SJCRH30 (cell line): ENCODE data around the gene MROH9. TPM values are rescaled to one million over a fixed set of nuclear protein-coding genes. Genes with fewer than 3 reads are reported as not detected.
A peak's percentile ranks its signal among the peaks of the same experiment; 100 is the strongest.
"Not testable (repeated sequence)": the region's sequence is repeated elsewhere in the genome, so short reads cannot be mapped to it uniquely, and the experiment has no call there.

Experiments
- DNase-seq, 2 experiments: peaks; one replicate each; pipeline ENCODE4 v3.0.0-alpha.2; 2015 to 2020
- H3K27ac ChIP-seq: fragments of 250-450 bp; sonication (Bioruptor Pico); 2 replicates; pipeline ENCODE4 v1.5.1; 2020; ENCODE audit warnings: mild to moderate bottlenecking, moderate library complexity
- H3K27me3 ChIP-seq: fragments of 250-450 bp; sonication (Bioruptor Pico); 2 replicates; pipeline ENCODE4 v1.5.1; 2020; ENCODE audit warnings: mild to moderate bottlenecking, moderate library complexity
- H3K36me3 ChIP-seq: fragments of 250-450 bp; sonication (Bioruptor Pico); 2 replicates; pipeline ENCODE4 v1.5.1; 2020; ENCODE audit warnings: mild to moderate bottlenecking, moderate library complexity
- H3K4me1 ChIP-seq: fragments of 250-450 bp; sonication (Bioruptor Pico); 2 replicates; pipeline ENCODE4 v1.5.1; 2020; ENCODE audit warnings: mild to moderate bottlenecking, moderate library complexity
- H3K4me3 ChIP-seq: fragments of 250-450 bp; sonication (Bioruptor Pico); 2 replicates; pipeline ENCODE4 v1.5.1; 2020; ENCODE audit warnings: mild to moderate bottlenecking, moderate library complexity
- H3K9me3 ChIP-seq: fragments of 250-450 bp; sonication (Bioruptor Pico); replicated peaks from 2 replicates; pipeline ENCODE4 v1.5.1; 2020; ENCODE audit warnings: mild to moderate bottlenecking, moderate library complexity
- total RNA-seq: library from RNA; depleted of rRNA; stranded (reverse); fragments of >200 nt; shearing (Covaris generic); gene quantifications from 2 replicates; pipeline ENCODE4 v1.2.3, GENCODE V29; 2014

Gene MROH9
- total RNA-seq, 1 experiment from 2014 or later: not detected

DNA sequence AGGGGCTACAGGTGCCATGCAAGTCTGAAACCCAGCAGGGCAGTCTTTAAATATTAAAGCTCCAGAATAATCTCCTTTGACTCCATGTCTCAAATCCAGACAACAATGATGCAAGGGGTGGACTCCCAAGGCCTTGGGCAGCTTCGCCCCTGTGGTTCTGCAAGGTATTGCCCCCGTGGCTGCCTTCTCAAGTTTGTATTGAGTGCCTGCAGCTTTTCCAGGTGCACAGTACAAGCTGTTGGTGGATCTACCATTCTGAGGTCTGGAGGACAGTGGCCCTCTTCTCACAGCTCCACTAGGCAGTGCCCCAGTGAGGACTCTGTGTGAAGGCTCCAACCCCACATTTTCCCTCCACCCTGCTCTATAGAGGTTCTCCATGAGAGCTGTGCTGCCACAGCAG lies 3.7 kb upstream of the MROH9 start:
- Histone ChIP-seq H3K9me3 (no peaks in the 10 kb centered on the region), H3K4me3 (no peak overlapping the region), H3K4me1 (no peaks in the 10 kb centered on the region), H3K27me3 (no peaks in the 10 kb centered on the region), H3K36me3 (no peaks in the 10 kb centered on the region), H3K27ac (no peak overlapping the region)
- DNase-seq: no peak

GRCh38 chr1:170932236-170932635 lies 3.1 kb upstream of the MROH9 start:
- no peak for DNase-seq
- Histone ChIP-seq H3K27me3 (no peaks in the 10 kb centered on the region), H3K36me3 (no peaks in the 10 kb centered on the region), H3K9me3 (no peaks in the 10 kb centered on the region), H3K4me1 (no peaks in the 10 kb centered on the region), H3K4me3 (no peak overlapping the region), H3K27ac (no peak overlapping the region)

DNA sequence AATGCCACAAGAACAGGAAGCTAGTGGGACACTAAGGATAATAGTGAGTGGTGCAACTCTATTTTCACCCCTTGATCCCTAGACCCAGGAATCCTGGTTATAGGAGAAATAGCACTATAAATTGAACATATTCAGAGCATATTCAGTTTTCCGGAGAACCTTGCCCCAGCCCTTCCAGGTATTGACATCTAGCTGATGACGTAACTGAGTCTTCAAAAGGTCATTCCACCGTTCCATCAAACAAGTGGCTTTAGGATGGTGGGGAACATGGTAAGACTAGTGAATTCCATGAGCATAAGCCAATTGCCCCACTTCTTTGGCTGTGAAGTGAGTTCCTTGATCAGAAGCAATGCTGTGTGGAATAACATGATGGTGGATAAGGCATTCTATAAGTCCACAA lies 2.9 kb downstream of the MROH9 start:
- no peaks in the 10 kb centered on the region for H3K27me3 ChIP-seq
- no peaks in the 10 kb centered on the region for H3K9me3 ChIP-seq
- no peak overlapping the region for H3K4me3 ChIP-seq
- no peaks in the 10 kb centered on the region for H3K36me3 ChIP-seq
- no peaks in the 10 kb centered on the region for H3K4me1 ChIP-seq
- DNase-seq: no peak
- no peak overlapping the region for H3K27ac ChIP-seq

GRCh38 chr1:170939476-170939875 lies 4.1 kb downstream of the MROH9 start:
- Histone ChIP-seq H3K27me3 (no peaks in the 10 kb centered on the region), H3K9me3 (no peaks in the 10 kb centered on the region), H3K27ac (no peak overlapping the region), H3K36me3 (no peaks in the 10 kb centered on the region), H3K4me1 (no peaks in the 10 kb centered on the region), H3K4me3 (no peak overlapping the region)
- DNase-seq: no peak

- H3K9me3 ChIP-seq, H3K4me3 ChIP-seq, H3K27me3 ChIP-seq, DNase-seq, H3K27ac ChIP-seq, H3K36me3 ChIP-seq, H3K4me1 ChIP-seq: not testable (repeated sequence)
Observed at GRCh38 chr1:170951744-170952143, 16.4 kb downstream of the MROH9 start.

DNA sequence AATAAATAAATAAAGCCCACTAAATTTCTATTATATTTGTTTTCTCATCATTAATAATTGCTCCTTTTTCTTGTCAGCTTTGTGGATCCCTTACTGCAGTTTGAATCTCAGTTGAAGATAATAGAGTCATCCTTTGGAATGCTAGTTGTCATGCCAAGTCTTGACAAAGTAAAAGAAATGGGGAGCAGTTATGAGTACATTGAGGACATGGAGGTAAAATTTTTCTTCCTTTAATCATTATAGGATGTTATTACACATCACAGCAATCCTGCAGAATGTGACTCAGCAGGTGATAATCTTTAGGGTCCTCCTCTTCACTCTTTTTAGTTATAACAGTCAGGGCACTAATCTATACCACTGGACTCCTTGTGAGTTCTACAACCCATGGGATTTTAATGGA lies 24.1 kb downstream of the MROH9 start:
- DNase-seq: no peak
- H3K4me3 ChIP-seq: no peak overlapping the region
- no peaks in the 10 kb centered on the region for H3K36me3 ChIP-seq
- H3K27me3 ChIP-seq: no peaks in the 10 kb centered on the region
- no peak overlapping the region for H3K27ac ChIP-seq
- no peaks in the 10 kb centered on the region for H3K4me1 ChIP-seq
- no peaks in the 10 kb centered on the region for H3K9me3 ChIP-seq

DNA sequence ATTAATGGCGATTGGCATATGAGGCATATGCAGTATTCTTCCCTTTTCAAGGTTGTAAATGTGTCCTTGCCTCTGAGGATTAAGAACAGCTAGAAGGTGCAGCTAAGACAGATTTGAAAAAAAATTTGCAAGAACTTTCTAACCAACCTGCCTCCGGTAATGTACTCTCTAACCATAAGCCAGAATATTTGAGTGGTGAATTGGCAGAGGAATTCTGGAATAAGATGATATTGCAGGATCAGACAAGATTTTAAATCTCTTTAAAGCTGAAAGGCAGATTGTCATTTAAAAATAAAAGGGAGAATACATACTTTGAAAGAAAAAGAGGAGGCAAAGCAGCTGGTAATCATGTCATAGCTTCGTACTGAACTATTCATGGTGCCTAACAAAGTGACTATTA lies 29.2 kb downstream of the MROH9 start:
- Histone ChIP-seq H3K4me1 (peaks cover 7% of the 10 kb centered on the region; the same call in 1 of the 2 replicates), H3K36me3 (no peaks in the 10 kb centered on the region), H3K27me3 (no peaks in the 10 kb centered on the region), H3K4me3 (no peak overlapping the region), H3K9me3 (no peaks in the 10 kb centered on the region), H3K27ac (no peak overlapping the region)
- no peak for DNase-seq

GRCh38 chr1:170967042-170967910 lies 31.9 kb downstream of the MROH9 start:
- peak in 1 of 2 experiments; percentile 53 for DNase-seq

DNA sequence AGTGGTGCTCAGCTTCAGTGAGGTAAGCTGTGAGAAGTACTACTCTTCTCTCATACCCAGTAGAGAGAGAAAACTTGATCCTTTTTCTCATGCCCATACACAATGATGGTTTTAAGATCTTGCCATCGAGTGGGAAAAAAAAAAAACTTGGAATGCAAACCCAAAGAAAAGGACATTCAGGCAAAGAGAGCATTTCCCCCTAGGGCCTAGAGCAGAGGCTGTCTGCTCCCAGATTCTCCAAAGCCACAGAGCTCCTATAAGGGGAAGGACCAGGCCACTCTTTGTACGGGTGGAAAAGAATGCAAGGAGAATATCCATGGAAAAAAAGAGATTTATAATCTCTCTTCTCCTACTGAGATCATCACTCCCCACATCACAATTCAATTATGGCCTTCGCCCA lies 34.9 kb downstream of the MROH9 start:
- no peak for DNase-seq
- Histone ChIP-seq H3K4me1 (peaks cover 7% of the 10 kb centered on the region; the same call in 1 of the 2 replicates), H3K4me3 (no peak overlapping the region), H3K36me3 (no peaks in the 10 kb centered on the region), H3K27ac (no peak overlapping the region), H3K9me3 (no peaks in the 10 kb centered on the region), H3K27me3 (no peaks in the 10 kb centered on the region)

More at GRCh38 chr1:170967042-170967910, 31.9 kb downstream of the MROH9 start:
- Histone ChIP-seq H3K4me3 (no peak overlapping the region), H3K36me3 (no peaks in the 10 kb centered on the region), H3K27me3 (no peaks in the 10 kb centered on the region), H3K9me3 (no peaks in the 10 kb centered on the region), H3K27ac (no peak overlapping the region), H3K4me1 (peaks cover 7% of the 10 kb centered on the region; the same call in 1 of the 2 replicates)

DNA sequence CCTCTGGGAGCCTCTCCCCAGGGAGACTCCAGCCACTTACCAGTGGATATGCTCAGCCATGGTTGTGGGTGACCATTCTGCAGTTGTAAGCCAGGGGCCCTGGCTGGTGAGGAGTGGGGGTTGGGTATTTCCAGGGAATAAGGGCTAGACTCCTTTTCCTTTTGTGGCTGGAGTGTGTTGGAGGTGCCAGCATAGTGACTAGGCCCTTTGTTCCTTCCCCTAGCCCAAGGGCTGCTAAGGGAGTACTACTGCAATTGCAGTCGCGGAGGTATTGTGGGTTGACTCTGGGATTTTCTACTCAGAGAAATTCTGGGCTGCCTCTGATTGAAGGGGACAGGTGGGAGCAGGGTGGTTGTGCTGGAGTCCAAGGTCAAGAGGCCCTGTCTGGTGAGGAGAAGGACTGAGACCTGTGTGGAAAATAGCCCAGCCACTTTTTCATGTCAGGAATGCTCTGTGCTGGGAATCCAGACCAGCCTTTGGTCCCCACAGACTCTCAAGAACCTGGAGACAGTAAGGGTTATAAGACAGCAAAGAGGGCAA lies 43.1 kb downstream of the MROH9 start:
- peak; percentile 92 to 94 for DNase-seq
- no peaks in the 10 kb centered on the region for H3K36me3 ChIP-seq
- H3K4me3 ChIP-seq: no peak overlapping the region
- H3K27ac ChIP-seq: peak overlapping the region; percentile 56
- no peaks in the 10 kb centered on the region for H3K9me3 ChIP-seq
- no peaks in the 10 kb centered on the region for H3K27me3 ChIP-seq
- H3K4me1 ChIP-seq: peaks cover 12% of the 10 kb centered on the region

- no peak overlapping the region for H3K27ac ChIP-seq
- H3K36me3 ChIP-seq: no peaks in the 10 kb centered on the region
Observed at GRCh38 chr1:170985406-170985805, 50.1 kb downstream of the MROH9 start.

GRCh38 chr1:170986901-170987300 lies 51.6 kb downstream of the MROH9 start:
- Histone ChIP-seq H3K27me3 (no peaks in the 10 kb centered on the region), H3K9me3 (no peaks in the 10 kb centered on the region), H3K36me3 (no peaks in the 10 kb centered on the region), H3K4me1 (no peaks in the 10 kb centered on the region), H3K27ac (no peak overlapping the region), H3K4me3 (no peak overlapping the region)
- DNase-seq: no peak

More at GRCh38 chr1:170985406-170985805, 50.1 kb downstream of the MROH9 start:
- no peak overlapping the region for H3K4me3 ChIP-seq
- no peaks in the 10 kb centered on the region for H3K4me1 ChIP-seq
- no peaks in the 10 kb centered on the region for H3K9me3 ChIP-seq
- H3K27me3 ChIP-seq: no peaks in the 10 kb centered on the region
- DNase-seq: no peak

DNA sequence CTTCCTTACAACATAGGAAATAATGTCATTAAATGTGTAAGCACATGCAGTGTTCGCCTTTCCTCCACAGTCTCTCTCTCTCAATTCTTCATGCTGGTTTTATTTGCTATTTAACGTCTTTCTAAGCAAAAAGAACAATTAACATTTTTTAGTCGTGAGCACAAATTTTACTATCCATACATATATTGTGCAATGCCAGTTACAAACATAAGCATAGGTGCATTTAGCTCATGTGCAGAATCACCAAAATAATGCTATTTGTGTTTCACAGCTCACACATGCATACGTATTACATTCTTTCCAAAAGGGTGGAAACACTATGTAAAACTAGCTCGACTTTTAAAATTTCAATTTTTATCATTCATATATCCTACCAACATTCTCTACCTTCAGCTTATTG lies 52.1 kb downstream of the MROH9 start:
- H3K9me3 ChIP-seq: no peaks in the 10 kb centered on the region
- H3K36me3 ChIP-seq: no peaks in the 10 kb centered on the region
- H3K27ac ChIP-seq: no peak overlapping the region
- no peak overlapping the region for H3K4me3 ChIP-seq
- no peaks in the 10 kb centered on the region for H3K27me3 ChIP-seq
- no peaks in the 10 kb centered on the region for H3K4me1 ChIP-seq
- DNase-seq: no peak

DNA sequence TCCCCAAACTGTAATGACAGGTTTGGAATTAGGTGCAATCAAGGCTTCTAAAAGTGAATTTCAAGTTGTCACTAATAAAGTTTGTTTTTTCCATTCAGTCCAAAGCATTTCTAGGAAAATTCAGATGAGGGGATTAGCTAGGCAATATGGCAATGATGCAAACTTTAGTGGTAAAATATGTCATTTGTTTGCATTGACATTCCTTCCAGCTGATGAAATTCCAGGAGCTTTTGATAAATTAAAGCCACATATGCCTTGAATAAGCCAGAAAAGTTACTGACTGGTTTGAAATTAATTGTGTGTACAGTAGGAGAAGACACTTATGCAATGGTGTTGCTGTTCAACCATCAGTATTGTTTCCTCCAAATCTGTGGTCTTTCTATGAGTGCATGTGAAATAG lies 57.8 kb downstream of the MROH9 start:
- no peak overlapping the region for H3K27ac ChIP-seq
- H3K9me3 ChIP-seq: no peaks in the 10 kb centered on the region

DNA sequence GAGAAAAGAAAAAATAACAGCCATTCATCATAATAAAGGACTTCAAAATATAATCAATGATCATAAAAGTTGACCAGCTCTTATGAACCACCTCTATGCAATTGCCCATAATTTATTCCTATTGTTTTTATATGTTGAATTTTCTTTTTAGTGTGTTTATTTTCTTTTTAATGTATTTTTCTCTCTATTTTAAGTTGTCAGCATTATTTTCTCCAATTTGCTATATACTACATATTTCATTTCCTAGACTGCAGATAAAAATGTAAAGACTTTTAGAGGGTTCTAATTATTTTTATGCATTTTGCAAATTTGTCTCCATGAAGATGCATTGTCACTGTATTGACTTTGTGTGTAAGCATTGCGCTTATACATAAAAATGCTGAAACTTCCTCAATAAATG lies 58.4 kb downstream of the MROH9 start:
- Histone ChIP-seq H3K36me3 (no peaks in the 10 kb centered on the region), H3K9me3 (no peaks in the 10 kb centered on the region), H3K4me3 (no peak overlapping the region), H3K27me3 (no peaks in the 10 kb centered on the region), H3K4me1 (no peaks in the 10 kb centered on the region), H3K27ac (no peak overlapping the region)
- no peak for DNase-seq

More for the DNA sequence above, 57.8 kb downstream of the MROH9 start:
- Histone ChIP-seq H3K4me3 (no peak overlapping the region), H3K4me1 (no peaks in the 10 kb centered on the region), H3K36me3 (no peaks in the 10 kb centered on the region), H3K27me3 (no peaks in the 10 kb centered on the region)
- no peak for DNase-seq
